NK-92 (cell line): ENCODE data around the gene IL36A.

ENCODE experiments used
- DNase-seq: peaks from one replicate; lab custom pipeline; 2025; ENCODE audit not compliant: unreplicated experiment; lab: John Stamatoyannopoulos, UW

The IL36A gene

DNA sequence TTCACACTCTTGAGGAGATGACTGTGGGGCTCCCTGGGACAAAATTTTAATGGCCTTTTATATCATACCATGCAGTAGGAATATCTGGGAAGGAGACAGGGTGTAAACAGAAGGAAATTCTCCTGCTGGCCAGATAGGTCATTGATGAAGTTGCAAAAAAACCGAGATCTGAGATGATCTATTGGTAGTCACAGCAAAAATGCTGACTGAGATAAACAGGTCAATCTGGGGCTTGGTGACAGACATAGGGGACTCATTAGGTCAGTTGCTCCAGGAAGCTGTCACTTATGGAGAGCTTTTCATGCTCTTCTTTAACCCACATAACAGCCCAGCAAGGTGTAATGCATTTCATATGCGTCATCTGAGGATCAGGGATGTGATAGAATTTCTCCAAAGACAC, 2.6 kb upstream of the IL36A start:
- no peak for DNase-seq

DNA sequence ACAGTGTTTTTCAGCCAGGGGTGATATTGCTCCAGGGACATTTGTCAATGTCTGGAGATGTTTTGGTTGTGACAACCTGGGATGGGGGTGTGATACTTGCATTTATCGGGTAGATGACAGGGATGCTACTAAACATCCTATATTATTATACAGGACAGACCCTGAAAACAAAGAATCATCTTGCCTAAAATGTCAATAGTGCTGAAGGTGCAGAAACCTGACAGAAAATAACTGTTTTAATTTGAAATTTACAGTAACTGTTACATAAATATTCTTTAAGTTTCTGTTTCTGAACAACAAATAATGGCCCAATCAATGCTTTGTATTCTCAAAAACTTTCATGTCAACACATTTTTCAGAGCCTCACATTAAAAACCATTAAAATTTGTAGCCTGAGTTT, 2.0 kb downstream of the IL36A start:
- DNase-seq = no peak

- no peak for DNase-seq
Measured at GRCh38 chr2:113009622-113010021, 4.4 kb downstream of the IL36A start.

GRCh38 chr2:113010088-113010487, 4.8 kb downstream of the IL36A start:
- no peak for DNase-seq

DNA sequence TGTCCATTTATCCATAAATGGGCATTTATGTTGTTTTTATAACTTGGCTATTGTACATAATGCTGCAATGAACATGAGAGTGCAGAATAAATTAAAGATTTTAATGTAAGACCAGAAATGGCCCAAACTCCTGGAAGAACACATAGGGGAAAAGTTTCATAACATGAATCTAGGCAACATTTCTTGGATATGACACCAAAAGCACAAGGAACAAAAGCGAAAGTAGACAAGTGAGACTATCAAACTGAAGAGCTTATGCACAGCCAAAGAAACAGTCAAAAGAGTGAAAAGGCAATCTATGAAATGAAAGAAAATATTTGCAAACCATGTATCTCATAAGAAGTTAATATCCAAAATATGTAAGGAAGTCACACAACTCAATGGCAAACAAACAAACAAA, 5.8 kb downstream of the IL36A start:
- no peak for DNase-seq

GRCh38 chr2:113012436-113013335, 7.4 kb downstream of the IL36A start:
- DNase-seq = no peak

- no peak for DNase-seq
Measured at GRCh38 chr2:113013336-113013661, 8.0 kb downstream of the IL36A start.

DNA sequence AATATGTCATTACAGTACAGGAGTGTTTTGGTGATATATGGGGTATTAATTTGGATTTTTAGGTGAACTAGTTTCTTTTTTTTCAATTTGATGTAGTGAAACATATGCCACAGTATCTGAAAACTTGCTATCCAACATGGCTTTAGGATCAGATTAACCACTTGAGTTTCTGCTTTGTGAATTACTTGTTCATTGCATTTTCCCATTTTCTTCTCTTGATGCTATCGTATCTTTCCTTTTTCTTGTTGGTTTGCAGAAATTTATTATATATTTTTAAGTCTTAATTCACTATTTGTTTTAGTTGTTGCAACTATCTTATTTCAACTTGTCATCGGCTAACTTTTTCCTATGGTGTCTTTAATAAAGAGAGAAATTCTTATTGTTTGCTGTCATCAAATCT, 8.8 kb downstream of the IL36A start:
- DNase-seq = no peak

DNA sequence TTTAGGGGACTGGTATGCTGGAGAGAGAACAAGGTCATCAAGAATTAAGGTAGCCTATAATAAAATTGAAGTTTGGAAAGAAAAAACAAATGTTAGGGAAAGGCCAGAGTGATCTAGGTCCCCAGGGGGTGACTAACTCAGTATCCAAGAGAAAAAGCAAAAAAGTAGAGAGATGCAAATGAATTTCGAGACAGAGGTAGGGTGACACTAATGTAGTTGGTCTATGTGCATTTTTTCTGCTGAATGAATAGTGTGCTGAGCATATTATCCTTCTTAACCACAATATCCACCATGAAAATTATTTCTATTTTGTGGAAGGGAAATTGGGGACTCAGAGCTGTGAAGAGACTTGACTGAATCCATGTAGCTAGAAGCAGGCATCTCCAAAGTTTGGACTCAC, 9.8 kb downstream of the IL36A start:
- no peak for DNase-seq

DNA sequence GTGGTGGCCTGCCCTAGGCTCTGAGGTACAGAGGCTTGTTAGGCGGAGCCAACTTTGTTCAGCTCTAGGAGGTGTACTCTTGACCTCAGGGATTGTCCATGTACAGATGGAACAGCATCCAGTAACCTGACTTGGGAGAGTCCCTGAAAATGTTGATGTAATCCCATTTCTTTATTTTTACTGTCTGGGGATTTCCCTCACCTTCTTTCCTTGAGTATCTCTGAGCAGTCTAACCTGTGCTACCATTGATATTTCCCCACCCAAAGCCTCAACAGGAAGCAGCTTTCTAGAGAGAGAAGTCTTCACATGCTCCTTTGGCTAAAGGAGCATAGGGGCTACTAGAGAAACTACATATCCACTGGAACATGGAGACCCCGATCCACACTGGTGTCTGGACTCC, 10.4 kb downstream of the IL36A start:
- no peak for DNase-seq

DNA sequence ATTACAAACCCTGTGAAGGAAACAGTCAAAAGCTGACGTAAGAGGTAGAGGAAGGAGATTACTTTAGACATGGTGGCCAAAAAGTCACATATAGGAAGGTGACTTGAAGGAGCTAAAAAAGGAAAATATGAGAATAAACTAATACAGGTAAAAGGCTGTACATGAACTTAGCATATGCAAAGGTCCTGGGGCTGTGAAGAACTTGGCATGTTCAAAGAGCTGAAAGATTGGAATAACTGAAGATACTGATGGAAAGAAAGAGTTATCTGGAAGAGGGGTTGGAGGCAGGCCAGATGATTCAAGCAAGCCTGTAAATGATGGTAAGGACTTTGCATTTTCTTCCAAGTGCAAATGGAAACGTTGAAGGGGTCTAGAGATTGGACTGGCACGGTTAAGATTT, 13.2 kb downstream of the IL36A start:
- no peak for DNase-seq

- DNase-seq = no peak
Measured at GRCh38 chr2:113021312-113021711, 16.1 kb downstream of the IL36A start.

- DNase-seq = no peak
Measured at GRCh38 chr2:113024764-113025163, 19.5 kb downstream of the IL36A start.

DNA sequence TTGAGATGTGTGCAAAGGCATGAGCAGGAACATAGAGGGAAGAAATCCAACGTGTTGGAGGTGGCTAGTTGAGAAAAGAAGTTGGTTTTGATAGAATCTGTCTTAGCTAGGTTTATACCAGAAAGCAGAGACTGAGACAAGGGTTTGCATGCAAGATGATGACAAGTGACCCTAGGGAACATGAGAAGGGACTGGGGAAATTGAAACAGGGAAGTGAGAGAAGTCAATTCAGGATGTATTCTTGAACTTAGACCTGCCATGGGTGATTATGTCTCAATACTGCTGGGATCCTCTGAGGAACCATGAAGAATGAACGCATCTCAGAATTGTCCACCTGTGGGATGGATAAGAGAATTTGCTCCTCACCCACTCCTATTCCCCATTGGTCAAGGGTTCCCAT, 20.5 kb downstream of the IL36A start:
- no peak for DNase-seq

GRCh38 chr2:113027691-113028090, 22.4 kb downstream of the IL36A start:
- no peak for DNase-seq

DNA sequence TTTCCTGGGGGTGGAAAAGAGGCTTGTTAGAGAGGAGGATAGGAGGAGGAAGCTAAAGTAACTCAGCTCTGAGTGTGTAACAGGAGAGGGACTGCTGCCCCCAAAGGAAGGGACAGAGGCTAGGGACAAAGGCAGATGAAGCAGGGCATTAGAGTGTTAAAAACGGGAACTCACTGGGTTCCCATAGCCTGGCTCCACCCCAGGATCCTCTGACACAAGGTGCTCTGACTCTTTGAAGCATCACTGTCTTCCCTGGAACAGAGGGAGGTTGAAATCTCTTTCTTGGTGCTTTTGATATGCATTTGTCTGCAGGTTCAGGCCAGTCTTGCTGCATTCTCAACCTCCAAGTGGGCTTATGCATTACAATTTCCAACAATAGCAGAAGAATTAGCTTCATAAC, 22.9 kb downstream of the IL36A start:
- no peak for DNase-seq

GRCh38 chr2:113032737-113033136, 27.5 kb downstream of the IL36A start:
- DNase-seq = no peak

DNA sequence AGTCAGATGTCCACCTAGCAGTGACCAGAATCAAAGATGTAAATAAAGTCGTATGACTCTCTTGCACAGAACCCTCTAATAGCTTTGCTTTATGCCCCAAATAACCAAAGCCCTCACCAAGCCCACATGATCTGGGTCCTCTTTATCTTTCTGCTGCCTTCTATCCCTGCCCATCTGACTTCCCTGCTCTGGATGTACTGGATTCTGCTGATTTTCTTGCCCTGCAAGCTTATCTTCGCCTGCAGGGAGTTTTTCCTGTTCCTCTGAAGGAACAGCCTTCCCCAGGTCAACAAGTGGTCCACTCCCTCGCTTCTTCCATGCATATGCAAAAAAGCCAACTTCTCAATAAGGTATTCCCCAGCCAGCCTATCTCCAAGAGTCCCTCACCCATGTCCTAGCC, 28.8 kb downstream of the IL36A start:
- no peak for DNase-seq

DNA sequence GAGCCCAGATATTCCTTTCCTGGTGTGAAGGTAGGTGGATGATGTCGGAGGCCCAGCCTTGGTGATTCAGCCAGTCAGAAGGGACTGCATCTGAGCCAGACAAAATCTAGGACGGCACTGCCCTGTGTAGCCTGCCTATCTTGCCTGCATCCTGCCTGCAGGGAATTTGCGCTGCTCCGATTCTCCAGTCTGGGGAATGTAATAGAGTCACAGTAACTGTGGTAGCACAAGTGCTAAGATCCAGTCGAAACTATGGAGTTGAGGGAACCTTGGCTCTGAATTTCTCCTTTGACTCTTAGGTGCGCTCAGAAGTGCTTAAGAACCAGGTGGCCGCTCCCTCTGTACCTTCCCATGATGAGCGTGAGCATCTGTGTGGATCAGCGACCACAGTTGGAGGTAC, 31.5 kb downstream of the IL36A start:
- no peak for DNase-seq

DNA sequence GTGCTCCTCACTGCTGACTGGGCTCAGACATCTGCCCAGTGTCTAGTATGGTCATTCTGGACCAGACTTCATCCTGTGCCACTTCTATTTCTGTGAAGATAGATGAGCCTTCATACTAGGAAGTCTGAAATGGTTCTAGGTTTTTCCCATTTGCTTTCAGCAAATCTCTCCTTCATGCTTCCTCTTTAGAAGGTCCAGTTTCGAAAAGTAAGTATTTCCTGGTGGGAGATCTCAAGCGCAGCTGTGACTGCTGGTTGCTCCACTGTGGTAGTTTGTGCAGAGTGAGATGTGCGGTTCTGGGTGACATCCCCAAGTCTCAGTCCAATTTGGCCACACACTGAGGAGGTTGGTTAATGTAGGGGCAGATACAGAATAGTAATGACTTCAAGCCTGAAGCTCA, 33.0 kb downstream of the IL36A start:
- DNase-seq = no peak

DNA sequence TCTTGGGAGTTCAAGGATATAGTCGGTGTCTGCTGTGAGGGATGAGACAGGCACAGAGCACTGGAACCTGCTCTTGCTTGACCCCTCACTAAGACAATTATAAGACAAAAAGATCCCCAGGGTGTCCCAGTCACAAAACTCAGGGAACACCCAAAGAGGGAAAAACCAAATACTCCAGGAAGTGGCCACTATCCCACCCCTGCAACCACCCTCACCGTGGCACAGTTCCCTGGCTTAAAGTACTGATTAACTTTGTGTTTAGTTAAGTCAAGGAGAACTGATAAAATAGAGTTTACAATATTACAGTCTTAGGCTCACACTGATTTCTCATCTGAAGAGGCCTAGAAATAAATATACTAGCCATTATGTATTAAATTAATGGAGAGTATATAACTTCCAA, 33.9 kb downstream of the IL36A start:
- no peak for DNase-seq

- no peak for DNase-seq
Measured at GRCh38 chr2:113039719-113040118, 34.5 kb downstream of the IL36A start.

GRCh38 chr2:113041871-113042270, 36.6 kb downstream of the IL36A start:
- no peak for DNase-seq
